Adrenal gland (tissue), 12 donors: Measurements from ENCODE around the gene PLXNA4. TPM values are rescaled to one million over a fixed set of nuclear protein-coding genes. Genes with fewer than 3 reads are reported as not detected.

Source experiments
- DNase-seq, 7 donors: peaks; one replicate each; pipeline ENCODE4 v3.0.0-alpha.2; 2019 to 2020
- H3K27ac ChIP-seq, 5 donors: fragments of 200-600 bp; sonication (generic) in 4 of 5; 1 replicate in 3 of 5; 2 replicates in 2 of 5; pipeline versions ENCODE4 v1.5.1 to v1.8.0; 2016 to 2020; ENCODE audit warnings: mild to moderate bottlenecking in 1 of 5
- H3K27me3 ChIP-seq: fragments of 200-600 bp; 2 replicates; pipeline ENCODE4 v1.8.0; 2021
- H3K36me3 ChIP-seq, 2 donors: fragments of 200-600 bp; replicated peaks in 1 of 2; 1 replicate in 1 of 2; 2 replicates in 1 of 2; pipeline versions ENCODE4 v1.5.1 to v1.8.0; 2018 to 2022
- H3K4me1 ChIP-seq, 2 donors: fragments of 200-600 bp; replicated peaks in 1 of 2; 1 replicate in 1 of 2; 2 replicates in 1 of 2; pipeline versions ENCODE4 v1.5.1 to v1.8.0; 2018 to 2021
- H3K4me3 ChIP-seq, 4 donors: fragments of 200-600 bp; sonication (generic) in 3 of 4; one replicate each; pipeline ENCODE4 v1.5.1; 2016 to 2018
- H3K9me3 ChIP-seq, 3 donors: fragments of 200-600 bp; sonication (generic) in 1 of 3; replicated peaks in 1 of 3; 1 replicate in 2 of 3; 2 replicates in 1 of 3; pipeline versions ENCODE4 v1.5.1 to v1.8.0; 2016 to 2021
- CTCF ChIP-seq, 6 experiments: fragments of 450-650 bp in 4 of 6; fragments of 200-600 bp in 2 of 6; sonication (generic) in 1 of 6; IDR thresholded peaks; 1 replicate in 5 of 6; 2 replicates in 1 of 6; pipeline versions ENCODE4 v1.5.1 to v1.8.0; 2016 to 2021; ENCODE audit warnings: antibody characterized with exemption in 6 of 6, mild to moderate bottlenecking in 2 of 6, moderate library complexity in 1 of 6
- POLR2A ChIP-seq, 2 donors: fragments of 450-650 bp; IDR thresholded peaks; one replicate each; pipeline ENCODE4 v1.6.1; 2017; ENCODE audit warnings: antibody characterized with exemption in 2 of 2, mild to moderate bottlenecking in 2 of 2, moderate library complexity in 1 of 2
- WGBS, 4 donors: extraction: QIAGEN DNeasy Blood & Tissue Kit in 2 of 4; methylation state at CpG; one replicate each; pipeline versions ENCODE4 v1.1.5 to v1.1.7; 2013 to 2017; 5-methylcytosine and 5-hydroxymethylcytosine counted together
- intact Hi-C, 2 donors: fragments of 100-400 bp; cut with DNase I; formaldehyde crosslinking; loops; one replicate each; pipeline versions ENCODE4 v1.14.1 to v1.15.0; 2022 to 2023
- polyA plus RNA-seq, 3 donors: library from polyadenylated mRNA; stranded (reverse); fragments of 200-250 nt in 2 of 3; fragments of 350-450 nt in 1 of 3; fragmentation: Illumina TruSeq in 1 of 3; extraction: RNeasy Lipid Tissue Mini Kit (QIAGEN cat#74804) in 1 of 3; gene quantifications; one replicate each; pipeline ENCODE4 v1.2.3, GENCODE V29; 2013 to 2014
- total RNA-seq, 9 donors: library from RNA; depleted of rRNA in 4 of 9; stranded (reverse); fragments of >200 nt in 4 of 9; fragments of 120-200 nt in 1 of 9; fragmentation: NEBNext Ultra II Directional in 1 of 9; extraction: Animal tissue kit (Norgen Biotek cat#: 25700) in 1 of 9; gene quantifications; one replicate each; pipeline versions ENCODE4 v1.1.0 to v1.2.4, GENCODE V29; 2013 to 2023
- donor health status: healthy with polysubstance abuse.
- donor health status: Bipolar disorder and iron deficiency.
- donor health status: DM: yes; HTN: yes; CAD: no.
- donor health status: DM: no; HTN: no; CAD: no.
- donor health status: DM: no; HTN: no; CAD: no.
- donor health status: DM: yes; HTN: yes; CAD: no.

PLXNA4 gene
- total and polyA plus RNA-seq, 12 donors: 0.99 to 10.7 (median 3.6) TPM

DNA sequence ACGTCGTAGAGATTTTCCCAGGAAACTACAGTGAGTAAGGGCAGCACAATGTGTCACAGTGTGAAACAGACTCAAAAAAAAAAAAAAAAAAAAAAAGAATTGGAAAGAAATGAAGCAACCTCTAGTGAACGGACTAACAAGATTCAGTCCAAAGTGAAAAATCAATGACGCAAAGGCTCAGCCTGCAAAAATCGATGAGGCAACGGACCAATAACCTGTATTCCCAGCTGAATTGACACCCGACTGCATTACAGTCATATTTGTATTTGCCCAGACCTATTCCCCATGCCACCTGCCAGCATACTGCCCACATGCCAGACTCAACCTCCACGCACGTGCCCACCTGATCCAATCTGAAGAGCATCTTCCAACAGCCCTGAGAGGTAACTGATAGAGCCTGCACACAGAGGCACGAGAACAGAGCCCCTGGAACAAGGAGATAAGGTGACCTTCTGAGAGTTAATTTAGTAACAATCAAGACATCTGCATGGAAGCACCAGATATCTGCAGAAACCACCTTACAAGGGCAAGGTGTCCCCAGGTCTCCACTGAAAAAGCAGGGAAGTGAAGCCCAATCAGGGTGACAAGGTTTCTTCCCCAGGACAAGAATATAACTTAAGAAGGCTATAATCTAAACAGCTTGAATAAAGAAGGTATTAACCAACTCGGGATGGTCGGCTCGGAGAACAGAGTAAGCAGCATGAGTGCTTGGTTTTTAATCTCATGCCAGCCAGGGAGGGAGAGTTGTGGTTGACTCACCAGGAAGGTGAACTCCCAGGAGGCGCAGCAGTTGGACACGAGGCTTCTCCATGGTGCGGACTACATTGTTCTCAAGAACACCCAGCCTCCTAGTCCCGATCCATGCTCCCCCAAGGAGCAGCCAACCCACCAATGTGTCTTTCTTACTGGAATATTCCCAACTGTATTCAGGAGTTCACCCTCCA is 48.5 kb downstream of the PLXNA4 start:
- no peaks in the 10 kb centered on the region for H3K4me1 ChIP-seq
- H3K27me3 ChIP-seq: no peaks in the 10 kb centered on the region
- no peak for DNase-seq
- no peak overlapping the region for H3K27ac ChIP-seq
- TF ChIP-seq CTCF (IDR thresholded peaks at IDR 0.05): no peak
- no peak for TF ChIP-seq POLR2A (IDR thresholded peaks at IDR 0.05)
- H3K9me3 ChIP-seq: no peaks in the 10 kb centered on the region
- WGBS, 4 donors: 79 to 80% (median 80%) methylated on average over 17 of the region's 17 CpGs
- no peak overlapping the region for H3K4me3 ChIP-seq
- intact Hi-C loops: no loop called here
- H3K36me3 ChIP-seq: no peaks in the 10 kb centered on the region

DNA sequence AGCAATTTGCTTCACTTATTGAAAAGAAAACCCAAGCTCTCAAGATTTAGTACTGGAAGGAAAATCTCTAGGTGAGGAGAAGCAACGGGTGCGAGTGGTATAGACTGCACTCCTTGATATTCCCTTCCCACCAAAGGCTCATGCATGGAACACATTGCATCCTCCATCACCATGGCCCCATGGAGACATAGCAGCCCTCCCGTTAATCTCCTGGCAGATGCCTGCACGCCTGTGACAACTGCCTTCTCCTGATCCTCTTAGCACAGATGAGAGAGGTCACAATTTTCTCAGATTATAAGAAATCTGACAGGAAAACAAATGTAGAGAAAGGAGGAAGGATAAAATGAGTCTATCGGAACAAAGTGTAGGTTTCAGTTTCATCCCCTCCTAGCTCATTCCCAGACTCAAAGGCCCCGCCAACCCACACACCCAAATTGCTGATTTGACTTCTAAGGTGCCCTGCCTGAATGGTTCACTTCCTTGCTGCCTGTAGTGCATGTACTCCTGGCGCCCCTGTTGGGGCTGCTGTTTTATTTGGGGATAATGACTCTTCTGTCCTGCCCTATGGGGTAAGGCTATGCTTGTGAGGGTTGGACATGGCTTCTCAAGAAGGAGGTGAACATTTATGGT is 50.0 kb downstream of the PLXNA4 start:
- DNase-seq: no peak
- no peaks in the 10 kb centered on the region for H3K9me3 ChIP-seq
- WGBS, 4 donors: 75 to 81% (median 78%) methylated on average over 7 of the region's 7 CpGs
- no peaks in the 10 kb centered on the region for H3K4me1 ChIP-seq
- intact Hi-C loops: no loop called here
- no peak overlapping the region for H3K4me3 ChIP-seq
- H3K27me3 ChIP-seq: no peaks in the 10 kb centered on the region
- no peaks in the 10 kb centered on the region for H3K36me3 ChIP-seq
- no peak overlapping the region for H3K27ac ChIP-seq
- TF ChIP-seq CTCF (IDR thresholded peaks at IDR 0.05) (no peak), POLR2A (IDR thresholded peaks at IDR 0.05) (no peak)

- Histone ChIP-seq H3K27me3 (no peaks in the 10 kb centered on the region), H3K4me1 (peaks cover 0 to 4% of the 10 kb centered on the region in 2 donors), H3K4me3 (no peak overlapping the region), H3K27ac (no peak overlapping the region), H3K36me3 (no peaks in the 10 kb centered on the region), H3K9me3 (no peaks in the 10 kb centered on the region)
- DNase-seq: no peak
- intact Hi-C loops: no loop called here
- 70 to 91% (median 75%) methylated on average over 5 of the region's 5 CpGs for WGBS, 4 donors
- TF ChIP-seq POLR2A (IDR thresholded peaks at IDR 0.05): no peak
- TF ChIP-seq CTCF (IDR thresholded peaks at IDR 0.05): no peak
These were observed 54.8 kb downstream of the PLXNA4 start for GRCh38 chr7:132521423-132521822.

- WGBS, 4 donors: 69 to 76% (median 72%) methylated on average over 9 of the region's 9 CpGs
- no peak overlapping the region for H3K27ac ChIP-seq
- TF ChIP-seq CTCF (IDR thresholded peaks at IDR 0.05) (no peak), POLR2A (IDR thresholded peaks at IDR 0.05) (no peak)
- H3K4me3 ChIP-seq: no peak overlapping the region
- intact Hi-C loops: no loop called here
- H3K4me1 ChIP-seq: peaks cover 0 to 4% of the 10 kb centered on the region in 2 donors
- H3K36me3 ChIP-seq: no peaks in the 10 kb centered on the region
- H3K27me3 ChIP-seq: no peaks in the 10 kb centered on the region
- no peaks in the 10 kb centered on the region for H3K9me3 ChIP-seq
- DNase-seq: no peak
These were observed 55.5 kb downstream of the PLXNA4 start for GRCh38 chr7:132520591-132521280.
